Stomach (tissue), 4 donors: ENCODE data around the gene TLL1.

Source experiments
- CTCF ChIP-seq, 7 experiments: fragments of 450-650 bp in 4 of 7; fragments of 200-600 bp in 3 of 7; sonication (generic) in 3 of 7; IDR thresholded peaks; one replicate each; pipeline ENCODE4 v1.5.1; 2016 to 2019; ENCODE audit warnings: antibody characterized with exemption in 7 of 7, control low read depth in 2 of 7, mild to moderate bottlenecking in 1 of 7
- POLR2AphosphoS5 ChIP-seq, 3 donors: sonication (generic); formaldehyde crosslinking; IDR thresholded peaks; one replicate each; pipeline ENCODE4 v1.6.1; 2016; ENCODE audit warnings: antibody characterized with exemption in 3 of 3

- no peak for TF ChIP-seq POLR2AphosphoS5 (IDR thresholded peaks at IDR 0.05)
- TF ChIP-seq CTCF (IDR thresholded peaks at IDR 0.05), result no peak
Observed at GRCh38 chr4:165879641-165880040, 6.6 kb downstream of the TLL1 start.
